Measurements from ENCODE around the gene LGR4. TPM values are rescaled to one million over a fixed set of nuclear protein-coding genes. Genes with fewer than 3 reads are reported as not detected.

Gene LGR4
- total and polyA plus RNA-seq, 2 experiments from 2014 or later, result 14.9 to 59.2 TPM

- no peak overlapping the region for H3K4me3 ChIP-seq
- no peak overlapping the region for H2AFZ ChIP-seq
- H3K9me3 ChIP-seq (ENCODE audit: low read depth), result no peaks in the 10 kb centered on the region
- H3K27ac ChIP-seq, result no peak overlapping the region
- no peak for DNase-seq
- TF ChIP-seq EZH2 (IDR thresholded peaks at IDR 0.05; ENCODE audit: insufficient read depth, poor library complexity, severe bottlenecking) (no peak), EZH2phosphoT487 (IDR thresholded peaks at IDR 0.05; ENCODE audit: insufficient read depth, low read depth) (no peak)
- peaks cover 10% of the 10 kb centered on the region; the same call in 1 of the 2 replicates for H3K79me2 ChIP-seq (ENCODE audit: insufficient read depth)
- H3F3A ChIP-seq (ENCODE audit: insufficient read depth), result peaks cover 16% of the 10 kb centered on the region
- WGBS, 2 experiments (ENCODE audit: low coverage in 1 of 2, low lambda C conversion rate in 2 of 2, missing lambda C conversion rate in 2 of 2), result 84 to 86% methylated on average over 5 of the region's 5 CpGs
- peaks cover 40% of the 10 kb centered on the region for H3K36me3 ChIP-seq (ENCODE audit: low read depth)
- H3K9me2 ChIP-seq (ENCODE audit: insufficient read depth), result no peaks in the 10 kb centered on the region
- no peaks in the 10 kb centered on the region for H4K20me1 ChIP-seq (ENCODE audit: insufficient read depth)
- no peaks in the 10 kb centered on the region for H3K27me3 ChIP-seq (replicated peaks; ENCODE audit: insufficient read depth)
- H3K9ac ChIP-seq, result no peak overlapping the region
- no peak overlapping the region for H3K4me2 ChIP-seq (ENCODE audit: unreplicated experiment)
- in situ Hi-C loops (cut with MboI), result no loop called here
- peaks cover 25% of the 10 kb centered on the region for H3K4me1 ChIP-seq (ENCODE audit: insufficient read depth)
Observed at GRCh38 chr11:27381238-27381666, 91.3 kb downstream of the LGR4 start.

GRCh38 chr11:27380771-27381170, 91.8 kb downstream of the LGR4 start:
- H3K27me3 ChIP-seq (replicated peaks; ENCODE audit: insufficient read depth), result no peaks in the 10 kb centered on the region
- peaks cover 20% of the 10 kb centered on the region for H3K4me1 ChIP-seq (ENCODE audit: insufficient read depth)
- no peaks in the 10 kb centered on the region for H4K20me1 ChIP-seq (ENCODE audit: insufficient read depth)
- H3K9me3 ChIP-seq (ENCODE audit: low read depth), result no peaks in the 10 kb centered on the region
- 0 out of 2 replicates have a peak, but pooled peaks cover 8% of the 10 kb centered on the region for H3K79me2 ChIP-seq (ENCODE audit: insufficient read depth)
- no peak overlapping the region for H3K27ac ChIP-seq
- H2AFZ ChIP-seq, result no peak overlapping the region
- WGBS, 2 experiments (ENCODE audit: low coverage in 1 of 2, low lambda C conversion rate in 2 of 2, missing lambda C conversion rate in 2 of 2), result 95% methylated on average over 2 of the region's 2 CpGs
- in situ Hi-C loops (cut with MboI), result no loop called here
- no peak overlapping the region for H3K9ac ChIP-seq
- H3K36me3 ChIP-seq (ENCODE audit: low read depth), result peaks cover 45% of the 10 kb centered on the region
- H3F3A ChIP-seq (ENCODE audit: insufficient read depth), result peaks cover 16% of the 10 kb centered on the region
- DNase-seq, result no peak
- H3K4me2 ChIP-seq (ENCODE audit: unreplicated experiment), result no peak overlapping the region
- no peak for TF ChIP-seq EZH2phosphoT487 (IDR thresholded peaks at IDR 0.05; ENCODE audit: insufficient read depth, low read depth)
- TF ChIP-seq EZH2 (IDR thresholded peaks at IDR 0.05; ENCODE audit: insufficient read depth, poor library complexity, severe bottlenecking), result no peak
- no peaks in the 10 kb centered on the region for H3K9me2 ChIP-seq (ENCODE audit: insufficient read depth)
- no peak overlapping the region for H3K4me3 ChIP-seq

- WGBS, 2 experiments (ENCODE audit: low coverage in 1 of 2, low lambda C conversion rate in 2 of 2, missing lambda C conversion rate in 2 of 2), result 71 to 74% methylated on average over 3 of the region's 3 CpGs
- DNase-seq, result no peak
- Histone ChIP-seq H2AFZ (no peak overlapping the region), H3K4me1 (ENCODE audit: insufficient read depth) (peaks cover 8% of the 10 kb centered on the region), H3K9me3 (ENCODE audit: low read depth) (no peaks in the 10 kb centered on the region), H3K4me3 (no peak overlapping the region), H3K36me3 (ENCODE audit: low read depth) (peaks cover 52% of the 10 kb centered on the region), H4K20me1 (ENCODE audit: insufficient read depth) (no peaks in the 10 kb centered on the region), H3K27ac (no peak overlapping the region), H3K9ac (no peak overlapping the region), H3K27me3 (replicated peaks; ENCODE audit: insufficient read depth) (no peaks in the 10 kb centered on the region), H3F3A (ENCODE audit: insufficient read depth) (peaks cover 4% of the 10 kb centered on the region; the same call in 1 of the 2 replicates), H3K9me2 (ENCODE audit: insufficient read depth) (no peaks in the 10 kb centered on the region), H3K4me2 (ENCODE audit: unreplicated experiment) (no peak overlapping the region), H3K79me2 (ENCODE audit: insufficient read depth) (0 out of 2 replicates have a peak, but pooled peaks cover 8% of the 10 kb centered on the region)
- TF ChIP-seq EZH2phosphoT487 (IDR thresholded peaks at IDR 0.05; ENCODE audit: insufficient read depth, low read depth) (no peak), EZH2 (IDR thresholded peaks at IDR 0.05; ENCODE audit: insufficient read depth, poor library complexity, severe bottlenecking) (no peak)
- in situ Hi-C loops (cut with MboI), result no loop called here
Observed at GRCh38 chr11:27379449-27379848, 93.1 kb downstream of the LGR4 start.

GRCh38 chr11:27375370-27375769, 97.2 kb downstream of the LGR4 start:
- no peak overlapping the region for H3K9ac ChIP-seq
- in situ Hi-C loops (cut with MboI), result no loop called here
- WGBS, 2 experiments (ENCODE audit: low coverage in 1 of 2, low lambda C conversion rate in 2 of 2, missing lambda C conversion rate in 2 of 2), result 89 to 100% methylated on average over 2 of the region's 2 CpGs

More at GRCh38 chr11:27375370-27375769, 97.2 kb downstream of the LGR4 start:
- Histone ChIP-seq H3K27ac (no peak overlapping the region), H2AFZ (no peak overlapping the region), H3K4me3 (no peak overlapping the region), H3F3A (ENCODE audit: insufficient read depth) (no peaks in the 10 kb centered on the region; the same call in 1 of the 2 replicates), H4K20me1 (ENCODE audit: insufficient read depth) (no peaks in the 10 kb centered on the region), H3K4me1 (ENCODE audit: insufficient read depth) (no peaks in the 10 kb centered on the region), H3K9me2 (ENCODE audit: insufficient read depth) (no peaks in the 10 kb centered on the region), H3K27me3 (replicated peaks; ENCODE audit: insufficient read depth) (no peaks in the 10 kb centered on the region), H3K36me3 (ENCODE audit: low read depth) (peaks cover 71% of the 10 kb centered on the region), H3K4me2 (ENCODE audit: unreplicated experiment) (no peak overlapping the region), H3K9me3 (ENCODE audit: low read depth) (no peaks in the 10 kb centered on the region), H3K79me2 (ENCODE audit: insufficient read depth) (no peaks in the 10 kb centered on the region)
- TF ChIP-seq EZH2phosphoT487 (IDR thresholded peaks at IDR 0.05; ENCODE audit: insufficient read depth, low read depth) (no peak), EZH2 (IDR thresholded peaks at IDR 0.05; ENCODE audit: insufficient read depth, poor library complexity, severe bottlenecking) (no peak)
- DNase-seq, result no peak
